ENCODE data around the gene C2orf76.

C2orf76 gene

GRCh38 chr2:119253760-119254600 is 112.7 kb downstream of the C2orf76 start:
- H3K4me3 ChIP-seq (ENCODE audit: low read depth, low read length) = no peak overlapping the region
- TF ChIP-seq CTCF (IDR thresholded peaks at IDR 0.05; ENCODE audit: insufficient read depth, low read depth, low read length, missing control alignments) = no peak
- DNase-seq (ENCODE audit: low read depth) = no peak

DNA sequence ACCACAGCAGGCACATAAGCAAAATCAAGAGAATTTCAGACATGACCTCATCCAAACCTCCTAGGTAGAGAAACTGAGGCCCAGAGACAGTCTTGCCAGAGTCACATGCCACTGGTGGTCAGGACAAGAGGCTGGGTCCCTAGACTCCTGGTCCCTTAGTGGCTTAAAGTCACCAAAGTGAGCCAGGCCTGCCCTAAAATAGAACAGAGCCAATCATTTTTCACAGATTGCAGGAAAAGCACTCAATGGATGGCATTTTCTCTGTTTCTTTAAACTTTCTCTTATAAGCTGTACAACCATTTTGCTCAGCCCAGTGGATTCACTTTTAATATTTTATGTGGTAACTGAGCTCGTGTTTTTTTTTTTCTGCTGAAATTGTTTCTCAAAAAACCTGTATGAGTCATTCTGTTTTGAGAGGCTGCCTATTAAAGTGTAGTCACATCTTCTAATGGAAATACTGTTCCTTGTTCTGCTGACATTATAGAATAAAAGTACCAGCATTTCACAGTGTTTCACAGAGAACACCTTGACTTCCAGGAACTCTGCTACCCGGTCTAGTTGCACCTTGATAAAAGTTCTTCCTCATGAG is 113.4 kb downstream of the C2orf76 start:
- no peak for TF ChIP-seq CTCF (IDR thresholded peaks at IDR 0.05; ENCODE audit: insufficient read depth, low read depth, low read length, missing control alignments)
- no peak overlapping the region for H3K4me3 ChIP-seq (ENCODE audit: low read depth, low read length)
- DNase-seq (ENCODE audit: low read depth) = no peak
